Measurements from ENCODE around the gene RRM1. TPM values are rescaled to one million over a fixed set of nuclear protein-coding genes. Genes with fewer than 3 reads are reported as not detected.

Gene RRM1
- polyA plus RNA-seq, 1 donor (not counting 4 experiments of a cell fraction or from before 2014, with no cell fraction given), result 65.6 TPM

DNA sequence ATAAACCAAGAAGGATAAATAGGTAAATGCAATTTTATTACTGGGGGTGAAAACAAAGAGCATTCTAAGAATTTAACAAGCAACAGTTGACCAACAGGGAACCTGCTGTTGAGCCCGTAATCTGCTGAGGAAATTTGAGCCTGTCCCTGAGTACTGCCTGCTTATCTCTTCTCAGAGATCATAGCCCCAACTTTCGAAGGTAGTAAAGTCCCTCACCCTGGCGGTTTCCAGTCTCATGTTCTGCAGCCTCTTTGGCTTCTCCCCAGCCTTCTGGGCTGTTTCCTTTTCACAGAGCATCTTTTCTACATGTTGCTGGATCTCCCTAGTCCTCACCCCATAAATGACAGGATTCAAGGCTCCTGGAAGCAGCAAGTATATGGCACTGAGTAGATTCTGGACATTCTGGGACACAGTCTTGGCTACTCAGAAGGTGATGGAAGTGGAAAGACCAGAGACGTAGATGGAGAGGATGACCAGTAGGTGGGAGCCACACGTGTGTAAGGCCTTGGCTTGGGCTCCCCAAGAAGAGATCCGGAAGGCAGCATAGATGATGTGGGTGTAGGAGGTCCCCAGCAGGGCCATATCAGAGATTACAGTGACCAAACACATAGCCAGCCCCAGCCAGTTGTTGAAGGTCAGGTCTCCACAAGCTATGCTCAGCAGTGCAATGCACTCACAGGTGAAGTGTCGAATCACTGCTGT is 51.6 kb downstream of the RRM1 start:
- TF ChIP-seq, protein P1, sequence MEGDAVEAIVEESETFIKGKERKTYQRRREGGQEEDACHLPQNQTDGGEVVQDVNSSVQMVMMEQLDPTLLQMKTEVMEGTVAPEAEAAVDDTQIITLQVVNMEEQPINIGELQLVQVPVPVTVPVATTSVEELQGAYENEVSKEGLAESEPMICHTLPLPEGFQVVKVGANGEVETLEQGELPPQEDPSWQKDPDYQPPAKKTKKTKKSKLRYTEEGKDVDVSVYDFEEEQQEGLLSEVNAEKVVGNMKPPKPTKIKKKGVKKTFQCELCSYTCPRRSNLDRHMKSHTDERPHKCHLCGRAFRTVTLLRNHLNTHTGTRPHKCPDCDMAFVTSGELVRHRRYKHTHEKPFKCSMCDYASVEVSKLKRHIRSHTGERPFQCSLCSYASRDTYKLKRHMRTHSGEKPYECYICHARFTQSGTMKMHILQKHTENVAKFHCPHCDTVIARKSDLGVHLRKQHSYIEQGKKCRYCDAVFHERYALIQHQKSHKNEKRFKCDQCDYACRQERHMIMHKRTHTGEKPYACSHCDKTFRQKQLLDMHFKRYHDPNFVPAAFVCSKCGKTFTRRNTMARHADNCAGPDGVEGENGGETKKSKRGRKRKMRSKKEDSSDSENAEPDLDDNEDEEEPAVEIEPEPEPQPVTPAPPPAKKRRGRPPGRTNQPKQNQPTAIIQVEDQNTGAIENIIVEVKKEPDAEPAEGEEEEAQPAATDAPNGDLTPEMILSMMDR (optimal IDR thresholded peaks at IDR 0.05 in 1 of 3, IDR thresholded peaks at IDR 0.05 in 1 of 3, conservative IDR thresholded peaks at IDR 0.05 in 1 of 3; ENCODE audit: extremely low read depth in 1 of 3, insufficient read depth in 2 of 3, low read length in 3 of 3), result no peak
- no peak for TF ChIP-seq EZH2 (IDR thresholded peaks at IDR 0.05; ENCODE audit: low read length)
- no peak overlapping the region for H2AFZ ChIP-seq (ENCODE audit: control insufficient read depth, low read length)
- H3K79me2 ChIP-seq (ENCODE audit: control insufficient read depth, insufficient read depth, low read length), result no peaks in the 10 kb centered on the region
- dilution Hi-C loops (cut with MboI; ENCODE audit: extremely low pct_ligation_motif_present, low sequenced_read_pairs), result no loop called here
- no peaks in the 10 kb centered on the region for H3K9me1 ChIP-seq (ENCODE audit: control insufficient read depth, extremely low read depth, insufficient read depth, low read length)
- H3K27me3 ChIP-seq (ENCODE audit: control insufficient read depth, extremely low read depth, insufficient read depth, low read length), result no peaks in the 10 kb centered on the region
- H4K20me1 ChIP-seq (ENCODE audit: control insufficient read depth, extremely low read depth, insufficient read depth, low read length), result no peaks in the 10 kb centered on the region
- peaks cover 0 to 2% of the 10 kb centered on the region in 2 experiments for H3K36me3 ChIP-seq (ENCODE audit: control insufficient read depth in 2 of 2, extremely low read depth in 1 of 2, insufficient read depth in 2 of 2, low read length in 2 of 2)
- no peaks in the 10 kb centered on the region for H3K4me1 ChIP-seq (ENCODE audit: control insufficient read depth, extremely low read depth, insufficient read depth, low read length)
- FAIRE-seq, result no peak
- H3K27ac ChIP-seq (ENCODE audit: control insufficient read depth, insufficient read depth, low read length), result no peak overlapping the region
- no peak overlapping the region for H3K4me2 ChIP-seq (ENCODE audit: control insufficient read depth, extremely low read depth, insufficient read depth, low read depth, low read length)
- DNase-seq (ENCODE audit: low read depth, low spot score), result no peak
- no peak overlapping the region for H3K4me3 ChIP-seq (ENCODE audit: control insufficient read depth in 2 of 3, extremely low read depth in 1 of 3, insufficient read depth in 2 of 3, low read depth in 1 of 3, low read length in 3 of 3)
- no peaks in the 10 kb centered on the region for H3K9me3 ChIP-seq (ENCODE audit: control insufficient read depth, low read depth, low read length)
- H3K9ac ChIP-seq (ENCODE audit: control insufficient read depth, extremely low read depth, insufficient read depth, low read length), result no peak overlapping the region

DNA sequence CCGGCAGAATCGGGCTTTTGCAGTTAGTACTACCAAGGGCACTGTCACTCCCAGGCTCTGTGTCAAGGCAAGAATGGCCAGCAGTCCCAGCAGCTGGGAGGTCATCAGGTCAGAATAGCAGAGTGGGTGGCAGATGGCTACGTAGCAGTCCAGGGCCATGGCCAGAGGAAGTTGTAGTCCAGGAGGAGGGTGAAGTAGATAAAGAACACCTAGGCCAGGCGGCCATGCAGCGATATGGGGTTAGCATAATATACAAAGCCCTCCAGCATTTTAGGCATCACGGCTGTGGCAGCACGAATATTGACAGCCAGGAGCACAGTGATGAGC is 52.1 kb downstream of the RRM1 start:
- no peak overlapping the region for H3K4me3 ChIP-seq (ENCODE audit: control insufficient read depth in 2 of 3, extremely low read depth in 1 of 3, insufficient read depth in 2 of 3, low read depth in 1 of 3, low read length in 3 of 3)

More for the DNA sequence above, 52.1 kb downstream of the RRM1 start:
- Histone ChIP-seq H3K79me2 (ENCODE audit: control insufficient read depth, insufficient read depth, low read length) (no peaks in the 10 kb centered on the region), H3K9me1 (ENCODE audit: control insufficient read depth, extremely low read depth, insufficient read depth, low read length) (no peaks in the 10 kb centered on the region), H3K9me3 (ENCODE audit: control insufficient read depth, low read depth, low read length) (no peaks in the 10 kb centered on the region), H3K4me1 (ENCODE audit: control insufficient read depth, extremely low read depth, insufficient read depth, low read length) (no peaks in the 10 kb centered on the region), H4K20me1 (ENCODE audit: control insufficient read depth, extremely low read depth, insufficient read depth, low read length) (no peaks in the 10 kb centered on the region), H3K27ac (ENCODE audit: control insufficient read depth, insufficient read depth, low read length) (no peak overlapping the region), H2AFZ (ENCODE audit: control insufficient read depth, low read length) (no peak overlapping the region), H3K36me3 (ENCODE audit: control insufficient read depth in 2 of 2, extremely low read depth in 1 of 2, insufficient read depth in 2 of 2, low read length in 2 of 2) (peaks cover 0 to 2% of the 10 kb centered on the region in 2 experiments), H3K9ac (ENCODE audit: control insufficient read depth, extremely low read depth, insufficient read depth, low read length) (no peak overlapping the region), H3K4me2 (ENCODE audit: control insufficient read depth, extremely low read depth, insufficient read depth, low read depth, low read length) (no peak overlapping the region), H3K27me3 (ENCODE audit: control insufficient read depth, extremely low read depth, insufficient read depth, low read length) (no peaks in the 10 kb centered on the region)
- dilution Hi-C loops (cut with MboI; ENCODE audit: extremely low pct_ligation_motif_present, low sequenced_read_pairs), result no loop called here
- TF ChIP-seq, protein P1 (optimal IDR thresholded peaks at IDR 0.05 in 1 of 3, IDR thresholded peaks at IDR 0.05 in 1 of 3, conservative IDR thresholded peaks at IDR 0.05 in 1 of 3; ENCODE audit: extremely low read depth in 1 of 3, insufficient read depth in 2 of 3, low read length in 3 of 3), result no peak
- TF ChIP-seq EZH2 (IDR thresholded peaks at IDR 0.05; ENCODE audit: low read length), result no peak
- DNase-seq (ENCODE audit: low read depth, low spot score), result no peak
- no peak for FAIRE-seq

Data from keratinocyte (primary cell).